KMS-11 (cell line): Measurements from ENCODE around the gene ITGA1.

ENCODE experiments used
- H2AFZ ChIP-seq: fragments of 200-600 bp; sonication (generic); 2 replicates; pipeline ENCODE4 v1.6.1; 2016; ENCODE audit warnings: antibody characterized with exemption, mixed run types, low read depth
- H3K27ac ChIP-seq: fragments of 200-600 bp; sonication (generic); 2 replicates; pipeline ENCODE4 v1.6.1; 2016; ENCODE audit warnings: mild to moderate bottlenecking, mixed run types
- H3K27me3 ChIP-seq: fragments of 200-600 bp; sonication (generic); 2 replicates; pipeline ENCODE4 v1.6.1; 2017; ENCODE audit warnings: mild to moderate bottlenecking, low read depth, mixed run types, moderate library complexity; ENCODE audit not compliant: insufficient read depth
- H3K36me3 ChIP-seq: fragments of 200-600 bp; sonication (generic); 2 replicates; pipeline ENCODE4 v1.6.1; 2017; ENCODE audit warnings: mild to moderate bottlenecking, mixed run types; ENCODE audit not compliant: insufficient read depth
- H3K4me1 ChIP-seq: fragments of 200-600 bp; sonication (generic); 2 replicates; pipeline ENCODE4 v1.6.1; 2016; ENCODE audit warnings: mild to moderate bottlenecking, low read depth, mixed run types; ENCODE audit not compliant: poor library complexity, severe bottlenecking
- H3K4me2 ChIP-seq: fragments of 200-600 bp; sonication (generic); 2 replicates; pipeline ENCODE4 v1.7.0; 2016; ENCODE audit warnings: mild to moderate bottlenecking, mixed run types
- H3K4me3 ChIP-seq: fragments of 200-600 bp; sonication (generic); IDR thresholded peaks from 2 replicates; pipeline ENCODE4 v1.6.1; 2017; ENCODE audit warnings: low read depth, low read length, mixed read lengths; ENCODE audit not compliant: insufficient read depth
- H3K79me2 ChIP-seq: fragments of 200-600 bp; sonication (generic); 2 replicates; pipeline ENCODE4 v1.6.1; 2016; ENCODE audit warnings: low read depth, mixed run types; ENCODE audit not compliant: insufficient read depth
- H3K9ac ChIP-seq: fragments of 200-600 bp; sonication (generic); 2 replicates; pipeline ENCODE4 v1.6.1; 2016; ENCODE audit warnings: mild to moderate bottlenecking, mixed run types
- H4K20me1 ChIP-seq: fragments of 200-600 bp; sonication (generic); 2 replicates; pipeline ENCODE4 v1.6.1; 2016; ENCODE audit warnings: mild to moderate bottlenecking, mixed run types; ENCODE audit not compliant: insufficient read depth
- CTCF ChIP-seq: fragments of 200-600 bp; sonication (generic); conservative IDR thresholded peaks from 2 replicates; pipeline ENCODE4 v1.6.1; 2017; ENCODE audit warnings: low read depth, mild to moderate bottlenecking, antibody characterized with exemption, low read length, moderate library complexity, mixed read lengths

The ITGA1 gene

GRCh38 chr5:52876456-52876855 lies 88.7 kb downstream of the ITGA1 start:
- H3K27ac ChIP-seq: no peak overlapping the region
- H4K20me1 ChIP-seq: no peaks in the 10 kb centered on the region
- no peaks in the 10 kb centered on the region for H3K79me2 ChIP-seq
- H3K4me1 ChIP-seq: no peaks in the 10 kb centered on the region
- no peaks in the 10 kb centered on the region for H3K36me3 ChIP-seq
- TF ChIP-seq CTCF: no peak
- H3K4me3 ChIP-seq: no peak overlapping the region
- H3K27me3 ChIP-seq: no peaks in the 10 kb centered on the region
- H2AFZ ChIP-seq: no peak overlapping the region
- no peak overlapping the region for H3K4me2 ChIP-seq
- H3K9ac ChIP-seq: no peak overlapping the region

- H3K27ac ChIP-seq: no peak overlapping the region
- no peak overlapping the region for H3K9ac ChIP-seq
- no peaks in the 10 kb centered on the region for H3K27me3 ChIP-seq
- no peaks in the 10 kb centered on the region for H3K79me2 ChIP-seq
- H2AFZ ChIP-seq: no peak overlapping the region
- no peak overlapping the region for H3K4me2 ChIP-seq
- no peaks in the 10 kb centered on the region for H3K36me3 ChIP-seq
- TF ChIP-seq CTCF: no peak
- no peaks in the 10 kb centered on the region for H4K20me1 ChIP-seq
- no peaks in the 10 kb centered on the region for H3K4me1 ChIP-seq
- H3K4me3 ChIP-seq: no peak overlapping the region
Observed at GRCh38 chr5:52878656-52879055, 90.9 kb downstream of the ITGA1 start.

GRCh38 chr5:52880541-52880940 lies 92.8 kb downstream of the ITGA1 start:
- no peaks in the 10 kb centered on the region for H4K20me1 ChIP-seq
- H3K4me1 ChIP-seq: no peaks in the 10 kb centered on the region
- no peak overlapping the region for H3K4me3 ChIP-seq
- H3K27me3 ChIP-seq: no peaks in the 10 kb centered on the region
- no peak overlapping the region for H2AFZ ChIP-seq
- H3K4me2 ChIP-seq: no peak overlapping the region
- no peaks in the 10 kb centered on the region for H3K79me2 ChIP-seq
- no peaks in the 10 kb centered on the region for H3K36me3 ChIP-seq
- H3K9ac ChIP-seq: no peak overlapping the region
- H3K27ac ChIP-seq: no peak overlapping the region
- no peak for TF ChIP-seq CTCF

GRCh38 chr5:52881468-52881867 lies 93.8 kb downstream of the ITGA1 start:
- Histone ChIP-seq H3K4me3 (no peak overlapping the region), H3K36me3 (no peaks in the 10 kb centered on the region)

More at GRCh38 chr5:52881468-52881867, 93.8 kb downstream of the ITGA1 start:
- Histone ChIP-seq H2AFZ (no peak overlapping the region), H3K79me2 (no peaks in the 10 kb centered on the region), H3K27ac (no peak overlapping the region), H3K4me1 (no peaks in the 10 kb centered on the region), H4K20me1 (no peaks in the 10 kb centered on the region), H3K27me3 (no peaks in the 10 kb centered on the region), H3K9ac (no peak overlapping the region), H3K4me2 (no peak overlapping the region)
- no peak for TF ChIP-seq CTCF
